Ishikawa (cell line): ENCODE measurements around the gene FHL2.

Experiments
- CEBPB ChIP-seq: IDR thresholded peaks from 2 replicates; pipeline ENCODE4 v1.6.1; 2012
- CREB1 ChIP-seq: IDR thresholded peaks from 2 replicates; pipeline ENCODE4 v1.6.1; 2012; ENCODE audit warnings: low read depth
- EGR1 ChIP-seq: IDR thresholded peaks from 2 replicates; pipeline ENCODE4 v1.6.1; 2012
- EP300 ChIP-seq: IDR thresholded peaks from 2 replicates; pipeline ENCODE4 v1.6.1; 2012; ENCODE audit warnings: borderline replicate concordance
- FOXM1 ChIP-seq: IDR thresholded peaks from 2 replicates; pipeline ENCODE4 v1.6.1; 2012; ENCODE audit warnings: low read depth, borderline replicate concordance
- NFIC ChIP-seq: IDR thresholded peaks from 2 replicates; pipeline ENCODE4 v1.6.1; 2012
- RAD21 ChIP-seq: IDR thresholded peaks from 2 replicates; pipeline ENCODE4 v1.6.1; 2012; ENCODE audit warnings: low read depth
- REST ChIP-seq: IDR thresholded peaks from 2 replicates; pipeline ENCODE4 v1.6.1; 2012; ENCODE audit warnings: low read depth, mild to moderate bottlenecking
- TAF1 ChIP-seq: IDR thresholded peaks from 2 replicates; pipeline ENCODE4 v1.6.1; 2012; ENCODE audit warnings: low read depth, mild to moderate bottlenecking
- TCF12 ChIP-seq: IDR thresholded peaks from 2 replicates; pipeline ENCODE4 v1.6.1; 2012; ENCODE audit warnings: low read depth
- TEAD4 ChIP-seq: IDR thresholded peaks from 2 replicates; pipeline ENCODE4 v1.6.1; 2012
- YY1 ChIP-seq: IDR thresholded peaks from 2 replicates; pipeline ENCODE4 v1.6.1; 2012; ENCODE audit warnings: low read depth
- ZBTB7A ChIP-seq: IDR thresholded peaks from 2 replicates; pipeline ENCODE4 v1.6.1; 2012; ENCODE audit warnings: low read depth
- TF ChIP-seq, protein P1 (sequence below): IDR thresholded peaks from 2 replicates; pipeline ENCODE4 v1.6.1; 2012
- TF ChIP-seq, protein P2 (sequence below): IDR thresholded peaks from 2 replicates; pipeline ENCODE4 v1.6.1; 2012

Gene FHL2

DNA sequence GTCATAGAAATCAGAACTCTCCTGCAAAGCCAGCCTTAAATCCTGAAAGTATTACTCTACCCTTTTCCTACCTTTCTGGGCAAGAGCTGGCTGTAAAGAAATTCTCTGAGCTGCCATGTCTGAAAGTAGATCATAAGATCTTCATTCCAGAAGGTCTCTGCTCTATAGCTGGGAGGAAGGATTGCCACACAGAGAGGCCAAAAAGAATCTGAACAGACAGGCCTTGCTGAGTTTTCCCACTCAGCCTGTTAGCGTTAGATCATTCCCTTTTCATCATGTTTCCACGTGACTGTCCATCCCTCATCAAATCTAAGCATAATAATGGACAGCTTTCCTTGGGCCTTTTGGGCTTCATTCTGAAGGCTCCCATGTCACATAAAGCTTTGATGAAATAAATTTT, 43.2 kb upstream of the FHL2 start:
- TF ChIP-seq CEBPB (no peak), CREB1 (no peak), NFIC (no peak)

GRCh38 chr2:105439141-105439540, 40.3 kb upstream of the FHL2 start:
- no peak for TF ChIP-seq REST
- no peak for TF ChIP-seq EGR1
- no peak for TF ChIP-seq TAF1
- TF ChIP-seq, protein P1, sequence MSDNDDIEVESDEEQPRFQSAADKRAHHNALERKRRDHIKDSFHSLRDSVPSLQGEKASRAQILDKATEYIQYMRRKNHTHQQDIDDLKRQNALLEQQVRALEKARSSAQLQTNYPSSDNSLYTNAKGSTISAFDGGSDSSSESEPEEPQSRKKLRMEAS: no peak

GRCh38 chr2:105438104-105438929, 39.5 kb upstream of the FHL2 start:
- TF ChIP-seq, protein P1: no peak
- TF ChIP-seq CEBPB (no peak), YY1 (no peak), EGR1 (no peak), ZBTB7A (no peak), TCF12 (no peak), TAF1 (no peak), NFIC (no peak), FOXM1 (no peak), RAD21 (no peak), REST (no peak), TEAD4 (no peak), EP300 (no peak), CREB1 (no peak)
- TF ChIP-seq, protein P2, sequence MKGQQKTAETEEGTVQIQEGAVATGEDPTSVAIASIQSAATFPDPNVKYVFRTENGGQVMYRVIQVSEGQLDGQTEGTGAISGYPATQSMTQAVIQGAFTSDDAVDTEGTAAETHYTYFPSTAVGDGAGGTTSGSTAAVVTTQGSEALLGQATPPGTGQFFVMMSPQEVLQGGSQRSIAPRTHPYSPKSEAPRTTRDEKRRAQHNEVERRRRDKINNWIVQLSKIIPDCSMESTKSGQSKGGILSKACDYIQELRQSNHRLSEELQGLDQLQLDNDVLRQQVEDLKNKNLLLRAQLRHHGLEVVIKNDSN: no peak

GRCh38 chr2:105437708-105438103, 38.9 kb upstream of the FHL2 start:
- no peak for TF ChIP-seq REST
- TF ChIP-seq TAF1: no peak
- TF ChIP-seq, protein P2: no peak

DNA sequence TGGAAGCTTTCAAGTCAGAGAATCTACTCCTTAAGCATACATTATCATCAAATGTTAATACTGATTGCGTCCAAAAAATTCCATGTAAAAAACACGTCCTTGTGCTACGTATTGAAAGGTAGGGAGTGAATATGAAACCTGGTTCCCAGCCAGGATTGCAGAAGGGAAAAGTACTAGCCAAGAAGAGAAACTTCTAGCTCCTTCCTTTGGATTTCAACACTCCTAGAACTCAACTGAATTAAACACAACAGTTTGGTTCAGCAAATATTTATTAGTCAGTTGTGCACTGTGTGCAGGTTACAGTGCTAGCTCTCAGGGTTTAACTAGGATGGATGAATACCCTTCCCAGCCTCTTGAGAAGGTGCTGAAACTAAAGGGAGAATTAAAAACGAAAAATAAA, 33.9 kb upstream of the FHL2 start:
- no peak for TF ChIP-seq REST
- no peak for TF ChIP-seq YY1
- TF ChIP-seq FOXM1: no peak
- TF ChIP-seq, protein P2: no peak
- TF ChIP-seq CREB1: no peak
- no peak for TF ChIP-seq EGR1
- no peak for TF ChIP-seq TEAD4
- no peak for TF ChIP-seq NFIC
- TF ChIP-seq, protein P1: no peak
- no peak for TF ChIP-seq ZBTB7A
- TF ChIP-seq TCF12: no peak
- no peak for TF ChIP-seq CEBPB
- TF ChIP-seq EP300: no peak
- TF ChIP-seq TAF1: no peak
- no peak for TF ChIP-seq RAD21
